Dedifferentiated amniotic fluid mesenchymal stem cell (primary cell): ENCODE results near the gene HTRA1.

Source experiments
- DNase-seq: peaks from one replicate; pipeline ENCODE4 v3.0.0-alpha.2; 2016; ENCODE audit errors: extremely low spot score

HTRA1 gene

DNA sequence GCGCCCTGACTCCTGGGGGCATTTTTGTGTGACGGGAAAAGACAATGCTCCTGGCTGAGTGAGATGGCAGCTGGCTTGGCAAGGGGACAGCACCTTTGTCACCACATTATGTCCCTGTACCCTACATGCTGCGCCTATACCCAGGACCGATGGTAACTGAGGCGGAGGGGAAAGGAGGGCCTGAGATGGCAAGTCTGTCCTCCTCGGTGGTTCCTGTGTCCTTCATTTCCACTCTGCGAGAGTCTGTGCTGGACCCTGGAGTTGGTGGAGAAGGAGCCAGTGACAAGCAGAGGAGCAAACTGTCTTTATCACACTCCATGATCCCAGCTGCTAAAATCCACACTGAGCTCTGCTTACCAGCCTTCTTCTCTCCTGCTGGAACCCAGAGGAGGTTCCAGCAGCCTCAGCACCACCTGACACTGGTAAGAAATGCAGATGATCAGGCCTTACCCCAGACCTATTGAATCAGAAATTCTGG is 6.7 kb upstream of the HTRA1 start, which contains the start of gene ARMS2:
TSS of gene ARMS2 (plus strand) at position 51 of the 478 bp plus-strand sequence. CDS start at position 126, 75 bp downstream.
- DNase-seq = no peak

DNA sequence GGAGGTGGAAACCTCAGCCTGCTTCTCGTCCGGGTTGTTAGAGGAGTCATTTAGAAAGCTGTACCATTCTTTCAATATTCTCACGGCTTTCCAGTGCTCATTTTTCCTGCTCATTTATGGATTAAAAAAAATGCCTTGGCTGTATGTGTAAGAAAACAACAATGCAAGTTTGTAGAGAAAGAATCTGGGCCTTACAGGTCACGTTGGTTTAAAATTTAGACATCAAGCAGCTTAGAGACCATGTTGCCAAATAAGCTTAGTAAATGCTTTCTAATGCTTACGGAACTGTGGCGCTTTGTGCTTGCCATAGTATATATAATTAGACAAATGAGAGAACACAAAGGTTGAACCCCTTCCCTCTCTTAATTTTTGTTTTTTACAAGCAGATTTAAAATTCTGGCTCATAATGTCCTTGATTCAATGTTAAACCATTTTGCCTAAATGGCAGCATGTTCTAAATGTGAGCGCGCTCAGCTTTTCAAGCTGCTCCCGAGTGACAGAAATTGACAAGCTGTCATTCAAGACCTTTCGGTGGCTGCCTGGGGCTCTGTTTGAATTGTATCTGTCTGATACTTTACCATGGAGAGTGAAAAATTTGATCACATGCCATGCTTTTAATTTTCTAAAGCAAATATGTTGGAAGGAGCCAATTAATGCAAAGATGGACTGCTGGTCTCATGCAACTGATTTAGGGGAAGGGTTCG is 5.8 kb upstream of the HTRA1 start:
- no peak for DNase-seq

DNA sequence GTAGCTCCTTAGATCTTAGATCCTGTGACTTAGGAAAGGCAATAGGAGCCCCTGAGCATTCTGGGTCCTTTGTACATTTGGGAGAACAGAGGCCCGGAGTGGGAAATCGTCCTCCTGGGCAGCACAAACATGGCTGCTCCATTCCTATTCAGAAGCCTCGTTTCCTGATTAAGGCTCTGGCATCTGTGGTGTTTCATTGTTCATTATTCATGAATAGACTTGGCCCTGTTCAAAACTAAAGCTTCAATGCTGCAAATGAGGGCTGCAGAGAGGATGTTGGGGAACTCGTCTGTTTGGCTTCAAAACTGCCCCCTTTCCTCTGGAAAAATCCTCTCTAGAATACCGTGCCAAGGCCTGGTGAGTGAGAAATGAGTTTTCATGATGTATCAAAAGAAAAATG is 3.4 kb upstream of the HTRA1 start:
- DNase-seq = no peak

DNA sequence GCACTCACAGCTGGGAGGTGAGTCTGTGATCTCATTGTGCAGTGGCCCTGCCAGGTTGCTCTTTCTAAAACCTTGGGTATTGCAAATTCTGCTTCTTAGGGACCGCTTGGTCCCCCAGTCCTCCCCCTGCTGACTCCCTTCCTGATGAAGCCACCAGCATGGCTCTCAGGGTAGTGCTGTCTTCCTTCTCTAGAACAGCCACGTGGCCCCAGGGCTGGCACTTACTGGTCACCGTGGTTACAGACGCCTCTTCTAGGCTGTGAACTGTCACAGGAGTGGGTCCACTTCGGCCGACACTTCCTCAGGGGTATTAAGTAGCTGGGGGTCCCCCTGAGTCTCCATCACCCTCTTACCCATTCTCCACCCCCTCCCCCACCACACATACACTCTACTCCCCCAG is 2.7 kb upstream of the HTRA1 start:
- no peak for DNase-seq

DNA sequence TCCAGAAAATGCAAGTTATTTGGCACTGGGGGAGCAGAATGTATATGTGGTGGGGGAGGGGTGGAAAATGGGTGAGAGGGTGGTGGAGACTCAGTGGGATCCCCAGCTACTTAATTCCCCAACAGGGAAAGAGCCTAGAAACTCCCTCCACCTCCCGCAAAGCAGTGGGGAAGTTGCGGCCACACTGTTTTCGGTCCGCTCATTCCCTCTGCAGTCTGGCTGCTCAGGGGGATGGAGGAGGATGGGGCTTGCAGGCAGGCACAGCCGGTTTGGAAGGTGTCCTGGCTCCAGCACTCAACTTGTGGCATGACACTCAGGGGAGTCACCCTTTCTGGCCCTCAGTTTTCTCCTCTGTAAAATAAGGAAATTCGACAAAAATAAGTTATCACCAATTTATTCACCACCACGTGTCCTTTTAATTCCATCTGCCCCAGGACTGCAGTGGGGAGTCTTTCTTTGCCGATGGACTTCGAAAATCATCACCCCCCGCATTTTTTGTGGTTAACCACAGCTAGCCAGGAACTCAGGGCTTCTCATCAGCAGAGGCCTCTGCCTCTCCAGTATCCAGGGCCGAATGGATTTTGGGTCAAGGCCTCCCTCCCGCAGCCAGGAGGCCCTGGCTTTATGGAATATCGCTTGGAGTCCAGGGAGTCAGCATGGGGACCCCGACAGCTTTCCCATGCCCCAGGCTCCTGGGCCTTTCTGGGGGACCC is 1.6 kb upstream of the HTRA1 start:
- DNase-seq = no peak

DNA sequence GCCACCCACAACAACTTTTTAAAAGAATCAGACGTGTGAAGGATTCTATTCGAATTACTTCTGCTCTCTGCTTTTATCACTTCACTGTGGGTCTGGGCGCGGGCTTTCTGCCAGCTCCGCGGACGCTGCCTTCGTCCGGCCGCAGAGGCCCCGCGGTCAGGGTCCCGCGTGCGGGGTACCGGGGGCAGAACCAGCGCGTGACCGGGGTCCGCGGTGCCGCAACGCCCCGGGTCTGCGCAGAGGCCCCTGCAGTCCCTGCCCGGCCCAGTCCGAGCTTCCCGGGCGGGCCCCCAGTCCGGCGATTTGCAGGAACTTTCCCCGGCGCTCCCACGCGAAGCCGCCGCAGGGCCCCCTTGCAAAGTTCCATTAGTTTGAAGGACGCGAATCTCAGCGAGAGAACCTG is 461 bp upstream of the HTRA1 start:
- no peak for DNase-seq

DNA sequence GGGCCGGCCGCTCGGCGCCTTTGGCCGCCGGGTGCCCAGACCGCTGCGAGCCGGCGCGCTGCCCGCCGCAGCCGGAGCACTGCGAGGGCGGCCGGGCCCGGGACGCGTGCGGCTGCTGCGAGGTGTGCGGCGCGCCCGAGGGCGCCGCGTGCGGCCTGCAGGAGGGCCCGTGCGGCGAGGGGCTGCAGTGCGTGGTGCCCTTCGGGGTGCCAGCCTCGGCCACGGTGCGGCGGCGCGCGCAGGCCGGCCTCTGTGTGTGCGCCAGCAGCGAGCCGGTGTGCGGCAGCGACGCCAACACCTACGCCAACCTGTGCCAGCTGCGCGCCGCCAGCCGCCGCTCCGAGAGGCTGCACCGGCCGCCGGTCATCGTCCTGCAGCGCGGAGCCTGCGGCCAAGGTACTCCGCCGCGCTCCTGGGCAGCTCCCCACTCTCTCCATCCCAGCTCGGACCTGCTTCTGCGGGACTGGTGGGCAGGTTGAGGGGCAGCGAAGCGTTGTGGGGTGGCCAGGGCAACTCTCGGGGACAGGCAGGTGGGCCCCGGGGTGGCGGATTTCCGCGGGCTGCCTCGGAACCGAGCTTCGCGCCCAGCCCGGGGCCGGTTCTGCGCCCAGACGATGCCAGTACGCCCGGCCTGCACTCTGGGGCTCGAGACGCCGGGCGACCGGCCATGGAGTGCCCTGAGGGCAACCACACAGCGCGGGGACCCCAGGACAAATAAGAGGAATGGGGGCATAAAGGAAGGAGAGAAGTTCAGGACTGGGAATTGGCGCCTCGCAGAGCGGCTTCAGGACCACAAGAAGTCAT is 578 bp downstream of the HTRA1 start:
- DNase-seq = no peak

DNA sequence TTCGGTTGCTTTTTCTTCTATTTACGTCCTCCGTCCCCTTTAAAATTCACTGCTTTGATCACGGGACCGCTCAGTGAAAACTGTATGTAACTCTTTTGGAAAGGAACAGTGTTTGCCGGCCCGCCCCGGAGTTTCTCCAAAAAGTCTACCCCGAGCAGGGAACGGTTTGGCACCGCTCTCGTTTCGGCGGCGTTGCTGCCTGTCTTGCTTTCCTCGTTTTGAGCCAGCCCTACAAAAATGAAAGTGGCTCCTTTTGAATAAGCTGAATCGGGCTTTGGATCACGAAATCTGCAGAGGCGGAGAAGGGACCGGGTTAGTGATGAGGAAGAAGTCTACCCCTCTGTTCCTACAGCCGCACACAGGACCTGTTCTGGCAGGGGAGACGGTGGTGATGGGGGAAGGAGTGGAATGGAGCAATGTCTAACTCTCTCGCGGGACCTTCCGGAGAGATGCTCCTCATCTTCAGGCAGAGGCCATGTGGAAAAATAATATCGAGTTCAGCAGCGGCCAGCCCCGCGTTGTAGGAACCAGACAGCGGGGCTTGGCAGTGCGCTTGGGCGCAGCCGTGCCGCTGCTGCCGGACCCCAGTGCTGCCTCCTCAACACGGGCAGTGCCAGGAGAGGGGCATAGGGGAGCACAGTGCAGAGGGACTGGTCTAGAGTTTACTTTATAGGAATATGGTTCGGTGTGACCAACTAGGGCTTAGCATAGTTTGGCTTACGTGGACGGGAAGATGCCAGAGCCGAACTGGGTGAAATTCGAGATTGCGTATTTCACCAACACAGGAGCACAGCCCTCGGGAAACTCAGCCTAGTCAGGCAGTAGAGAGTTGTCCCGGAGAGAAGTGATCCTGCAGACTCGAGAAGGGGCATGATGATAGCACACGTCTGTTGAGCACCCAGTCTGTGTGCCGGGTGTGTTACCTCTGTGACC is 1.4 kb downstream of the HTRA1 start:
- DNase-seq = peak; percentile 49

DNA sequence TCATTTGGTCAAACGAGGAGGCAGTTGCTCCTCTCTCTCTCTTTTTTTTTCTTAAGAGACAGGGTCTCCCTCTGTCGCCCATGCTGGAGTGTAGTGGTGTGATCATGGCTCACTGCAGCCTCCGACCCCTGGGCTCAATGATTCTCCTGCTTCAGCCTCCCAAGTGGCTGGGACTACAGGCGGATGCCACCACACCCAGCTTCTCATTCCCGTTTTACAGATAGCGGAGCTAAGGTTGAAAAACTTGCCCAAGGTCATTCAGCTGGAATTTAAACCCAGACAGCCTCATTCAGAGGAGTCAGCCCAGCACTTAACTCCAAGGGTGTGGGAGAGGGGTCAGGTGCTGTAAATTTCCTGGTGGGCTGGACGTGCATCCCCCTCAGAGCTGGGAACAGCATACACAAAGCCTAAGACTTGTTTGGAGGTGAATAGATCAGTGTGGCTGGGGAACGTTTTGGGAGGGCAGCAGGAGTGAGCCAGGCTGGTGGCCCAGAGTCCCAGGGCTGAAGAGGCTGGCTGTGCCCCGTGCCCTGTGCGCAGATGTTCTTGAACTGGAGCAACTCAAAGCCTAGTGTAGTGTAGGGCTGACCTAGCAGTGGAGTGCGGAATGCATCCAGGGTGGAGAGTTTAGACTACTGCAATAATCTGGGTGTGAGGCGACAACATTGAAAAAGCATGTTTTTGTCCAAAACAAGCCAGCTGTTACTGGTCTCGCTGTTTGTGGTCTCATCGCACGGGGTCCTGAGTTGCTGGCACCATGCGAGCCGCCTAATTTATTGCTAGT is 2.3 kb downstream of the HTRA1 start:
- DNase-seq = no peak

DNA sequence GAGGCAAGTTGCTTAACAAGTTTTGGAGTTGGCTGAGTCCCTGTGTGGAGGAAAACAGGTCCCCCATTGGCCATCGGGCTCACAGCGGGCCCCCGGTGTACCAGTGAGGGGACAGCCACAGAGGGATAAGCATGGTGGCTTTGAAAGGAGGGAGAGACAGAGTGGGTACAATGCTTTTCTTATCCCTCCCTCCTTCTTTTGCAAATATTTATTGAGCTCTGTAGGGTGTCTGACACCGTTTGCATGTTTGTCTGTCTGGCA is 2.8 kb downstream of the HTRA1 start:
- no peak for DNase-seq

DNA sequence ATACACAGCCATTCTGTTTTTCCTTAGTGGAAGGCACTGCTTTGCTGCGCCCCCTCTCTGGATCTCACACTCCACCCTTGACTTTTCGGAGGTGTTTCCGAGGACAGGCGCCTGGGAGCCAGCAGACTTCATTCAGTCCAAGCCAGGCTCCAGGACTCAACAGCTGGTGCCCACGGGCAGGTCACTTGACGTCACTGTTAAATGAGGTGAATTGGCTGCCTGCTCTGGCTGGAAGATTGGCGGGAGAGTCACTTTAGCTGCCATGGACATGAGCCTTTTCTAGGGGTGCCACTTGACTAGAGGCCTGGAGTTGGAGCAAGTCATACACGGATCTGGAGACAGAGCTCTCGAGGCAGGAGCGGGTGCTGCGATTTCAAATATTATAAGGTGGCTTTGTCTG is 3.2 kb downstream of the HTRA1 start:
- DNase-seq = no peak

DNA sequence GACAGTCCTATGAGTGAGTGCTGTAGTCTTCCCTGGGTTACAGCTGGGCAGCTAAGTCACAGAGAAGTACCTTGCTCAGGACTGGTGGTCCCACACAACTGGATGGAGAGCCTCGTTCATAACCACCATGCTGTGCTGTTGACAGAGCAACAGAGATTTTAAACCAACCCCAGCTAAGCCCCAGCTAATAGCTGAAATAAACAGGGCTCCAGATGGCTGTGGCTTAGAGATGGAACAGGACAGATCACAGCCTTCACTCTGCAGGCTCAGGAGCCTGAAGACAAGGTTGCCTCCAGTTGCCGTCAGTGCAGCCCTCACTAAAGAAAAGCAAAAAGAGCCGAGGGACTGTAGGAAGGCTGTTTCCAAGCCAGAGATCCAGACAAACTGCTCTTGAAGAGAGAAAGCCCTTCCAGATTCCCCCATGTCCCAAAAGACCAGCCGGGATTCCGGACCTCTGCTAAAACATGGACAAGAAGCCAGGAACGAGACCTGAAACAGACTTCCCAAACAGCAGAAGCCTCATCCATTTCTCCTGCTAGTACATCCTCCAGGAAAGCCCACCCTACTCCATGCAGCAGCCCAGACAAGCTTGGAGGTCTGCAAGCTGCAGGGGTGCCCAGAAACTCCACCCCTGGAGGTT is 4.2 kb downstream of the HTRA1 start:
- no peak for DNase-seq

DNA sequence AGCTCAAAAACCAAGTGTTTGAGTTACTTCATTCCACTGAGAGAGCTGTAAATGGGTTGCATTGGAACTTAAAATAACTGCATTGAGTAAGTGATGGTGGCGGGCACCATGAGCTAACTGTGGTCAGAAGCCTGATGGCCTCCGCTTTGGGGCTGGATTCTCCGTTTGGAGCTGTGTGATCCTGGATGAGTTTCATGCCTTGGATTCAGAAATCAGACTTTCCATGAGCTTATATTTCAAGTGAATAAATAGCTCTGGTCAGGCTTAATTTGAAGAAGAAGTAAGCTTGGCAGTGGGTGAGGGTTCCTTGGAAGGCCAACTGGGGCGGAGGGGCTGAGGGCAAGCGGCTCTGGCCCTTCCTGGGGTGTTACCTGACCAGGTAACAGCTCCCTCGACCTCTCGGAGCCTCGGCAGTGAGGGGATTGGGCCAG is 5.6 kb downstream of the HTRA1 start:
- DNase-seq = no peak

DNA sequence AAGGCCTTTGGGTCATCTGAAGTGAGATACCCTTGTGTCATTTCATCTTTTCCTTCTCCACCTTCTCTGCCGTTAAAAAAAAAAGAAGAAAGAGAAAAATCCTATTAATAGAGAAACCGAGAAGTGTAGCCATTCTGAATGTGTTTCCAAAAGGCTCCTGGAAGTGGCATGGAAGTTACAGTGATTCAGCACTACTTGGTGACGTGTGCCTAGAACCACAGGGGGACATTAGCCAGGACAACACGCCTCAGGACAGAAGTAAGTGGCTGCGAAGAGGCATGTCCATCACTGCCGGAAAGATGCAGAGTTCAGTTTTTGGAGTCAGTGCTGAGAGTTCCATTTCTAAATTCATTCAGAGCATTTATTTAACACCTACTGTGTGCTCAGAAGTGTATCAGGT is 6.3 kb downstream of the HTRA1 start:
- DNase-seq = no peak

DNA sequence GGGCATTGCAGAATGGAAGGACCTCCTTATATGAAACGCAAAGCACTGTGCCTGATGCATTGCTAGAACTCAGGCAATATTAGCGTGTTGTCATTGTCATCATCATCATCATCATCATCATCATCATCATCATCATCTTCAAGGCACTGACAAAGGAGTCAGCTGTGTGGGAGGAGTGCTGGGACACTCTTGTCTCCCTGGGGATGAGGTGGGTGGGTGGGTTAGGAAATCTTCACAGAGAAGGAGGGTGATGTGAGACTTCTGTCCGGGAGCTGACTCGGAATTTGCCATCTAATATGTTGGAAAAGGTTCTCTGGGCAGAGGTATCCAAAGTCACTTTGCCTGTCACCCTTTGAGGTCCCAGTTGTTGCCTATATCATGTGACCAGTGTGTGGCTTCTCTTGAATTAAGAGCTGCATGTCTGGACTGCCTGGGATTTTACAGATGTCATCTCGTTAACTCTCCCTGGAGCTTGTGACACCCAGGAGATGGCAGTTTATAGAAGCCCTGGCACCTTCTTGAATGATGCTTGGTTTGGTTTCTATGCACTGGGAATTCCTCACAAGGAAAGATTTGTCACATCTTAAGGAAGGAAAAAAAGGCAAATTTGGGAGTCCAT is 7.1 kb downstream of the HTRA1 start:
- no peak for DNase-seq

DNA sequence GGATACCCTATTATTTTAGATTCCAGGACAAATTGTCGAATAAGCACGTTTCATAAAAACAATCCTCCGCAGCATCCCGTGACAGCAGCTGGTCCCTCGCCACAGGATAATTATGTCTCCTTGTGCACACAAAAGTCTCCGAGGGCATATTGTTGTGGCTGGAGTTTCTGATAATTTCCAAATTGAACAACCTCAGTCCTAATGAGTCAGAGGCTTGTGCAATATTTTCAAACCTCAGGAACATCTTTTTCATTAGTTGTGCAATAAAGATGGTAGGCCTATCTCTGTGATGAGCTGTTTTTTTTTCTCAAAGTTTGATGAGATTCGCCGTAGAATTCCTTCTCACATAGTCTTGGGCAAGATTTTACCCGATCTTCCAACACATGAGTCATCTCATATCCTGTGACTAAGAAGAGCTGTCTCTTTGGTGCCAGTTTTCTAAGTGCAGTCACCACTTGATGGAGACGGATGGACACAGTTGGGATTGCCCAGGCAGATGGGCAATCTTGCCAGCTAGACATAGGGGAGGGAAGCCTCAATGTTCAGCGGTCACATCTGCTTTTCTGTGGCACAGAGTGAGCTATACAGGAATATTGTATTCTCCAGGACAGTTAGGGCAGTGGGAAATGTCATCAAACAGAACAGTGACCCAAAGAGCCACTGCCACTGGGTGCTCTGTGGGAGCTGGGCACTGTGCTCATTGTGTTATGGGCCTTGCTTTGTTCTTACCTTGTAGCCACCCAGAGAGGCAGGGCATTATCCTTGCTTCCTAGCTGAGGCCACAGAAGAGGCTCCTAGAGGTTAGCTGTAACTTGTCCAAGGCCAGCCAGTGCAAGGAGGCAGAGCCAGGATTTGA is 7.8 kb downstream of the HTRA1 start:
- peak; percentile 87 for DNase-seq

DNA sequence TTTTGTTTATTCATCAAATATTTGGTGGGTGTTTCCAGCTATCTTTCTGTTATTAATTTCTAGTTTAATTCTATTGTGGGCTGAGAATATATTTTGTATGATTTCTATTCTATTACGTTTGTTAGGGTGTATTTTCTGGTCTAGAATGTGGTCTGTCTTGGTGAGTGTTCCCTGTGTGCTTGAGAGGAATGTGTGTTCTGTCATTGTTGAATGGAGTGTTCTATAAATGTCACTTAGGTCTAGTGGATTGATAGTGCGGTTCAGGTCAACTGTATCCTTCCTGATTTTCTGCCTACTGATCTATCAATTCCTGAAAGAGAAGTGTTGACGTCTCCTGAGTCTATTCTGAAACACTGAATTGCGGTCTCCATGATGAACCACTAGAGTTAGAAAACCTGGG is 8.5 kb downstream of the HTRA1 start:
- no peak for DNase-seq

DNA sequence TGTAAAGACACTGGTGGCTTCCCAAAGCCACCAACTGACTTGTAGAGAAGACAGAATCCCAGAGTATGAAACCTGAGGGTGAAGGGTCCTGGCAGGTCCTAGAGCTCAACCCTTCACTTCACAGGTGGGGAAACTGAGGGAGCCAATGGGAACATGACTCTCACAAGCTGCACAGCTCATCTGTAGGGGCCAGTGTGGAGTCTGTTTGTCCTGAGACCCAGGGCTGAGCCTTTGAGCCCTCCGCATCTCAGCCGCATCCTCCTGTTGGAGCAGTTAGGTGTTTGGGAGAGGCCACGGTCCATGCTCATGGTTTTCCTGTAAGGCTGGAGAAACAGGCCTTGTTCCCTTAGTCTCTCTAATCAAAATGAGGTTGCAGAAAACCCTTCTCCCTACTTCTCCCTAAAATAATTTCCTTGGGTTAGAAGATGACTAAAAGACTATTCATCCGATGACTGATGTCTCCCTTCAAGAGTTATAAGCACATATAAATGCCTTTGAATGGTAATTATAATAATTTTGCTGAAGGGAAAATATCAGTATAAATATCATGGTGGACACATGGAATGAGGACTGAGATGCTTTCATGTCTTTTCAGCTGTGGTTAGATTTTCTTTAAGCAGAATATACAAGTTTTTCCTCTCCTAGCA is 10.3 kb downstream of the HTRA1 start:
- DNase-seq = no peak
